Tongue (tissue), 2 donors: ENCODE measurements around the gene GSX1. TPM values are rescaled to one million over a fixed set of nuclear protein-coding genes. Genes with fewer than 3 reads are reported as not detected.
"Not testable (repeated sequence)": the region's sequence is repeated elsewhere in the genome, so short reads cannot be mapped to it uniquely, and the experiment has no call there.

Experiments used
- DNase-seq: peaks from one replicate; pipeline ENCODE4 v3.0.0-alpha.2; 2015
- total RNA-seq: library from RNA; depleted of rRNA; stranded (reverse); fragments of >200 nt; gene quantifications from one replicate; pipeline ENCODE4 v1.2.3, GENCODE V29; 2014

The GSX1 gene
- total RNA-seq = not detected

DNA sequence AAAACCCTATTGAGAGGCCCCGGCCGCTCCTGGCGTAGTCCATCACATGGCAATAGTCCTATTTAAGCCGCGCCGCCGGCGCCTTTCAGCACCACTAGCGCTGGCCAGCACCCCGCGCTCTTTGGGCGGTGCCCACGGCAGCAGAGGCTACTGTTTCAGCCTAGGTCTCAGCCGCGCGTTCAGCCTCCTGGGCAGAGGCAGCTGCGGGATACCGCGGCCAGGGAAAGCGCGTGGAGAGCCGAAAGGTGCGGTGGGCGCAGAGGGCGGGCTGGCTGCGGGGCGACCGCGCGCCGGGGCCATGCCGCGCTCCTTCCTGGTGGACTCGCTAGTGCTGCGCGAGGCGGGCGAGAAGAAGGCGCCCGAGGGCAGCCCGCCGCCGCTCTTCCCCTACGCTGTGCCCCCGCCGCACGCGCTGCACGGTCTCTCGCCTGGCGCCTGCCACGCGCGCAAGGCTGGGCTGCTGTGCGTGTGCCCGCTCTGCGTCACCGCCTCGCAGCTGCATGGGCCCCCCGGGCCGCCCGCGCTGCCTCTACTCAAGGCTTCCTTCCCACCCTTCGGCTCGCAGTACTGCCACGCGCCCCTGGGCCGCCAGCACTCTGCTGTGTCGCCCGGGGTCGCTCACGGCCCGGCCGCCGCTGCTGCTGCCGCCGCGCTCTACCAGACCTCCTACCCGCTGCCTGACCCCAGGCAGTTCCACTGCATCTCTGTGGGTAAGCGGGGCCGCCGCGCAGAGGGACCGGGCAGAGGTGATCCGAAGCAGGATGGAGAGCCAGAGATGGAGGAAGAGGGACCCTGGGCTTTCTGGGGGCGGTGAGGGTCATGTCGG, at the start of gene GSX1:
GSX1 (plus strand) TSS at position 91 of the 826 bp plus-strand sequence; CDS start at position 299, 208 bp downstream.
- DNase-seq = peak; percentile 88

DNA sequence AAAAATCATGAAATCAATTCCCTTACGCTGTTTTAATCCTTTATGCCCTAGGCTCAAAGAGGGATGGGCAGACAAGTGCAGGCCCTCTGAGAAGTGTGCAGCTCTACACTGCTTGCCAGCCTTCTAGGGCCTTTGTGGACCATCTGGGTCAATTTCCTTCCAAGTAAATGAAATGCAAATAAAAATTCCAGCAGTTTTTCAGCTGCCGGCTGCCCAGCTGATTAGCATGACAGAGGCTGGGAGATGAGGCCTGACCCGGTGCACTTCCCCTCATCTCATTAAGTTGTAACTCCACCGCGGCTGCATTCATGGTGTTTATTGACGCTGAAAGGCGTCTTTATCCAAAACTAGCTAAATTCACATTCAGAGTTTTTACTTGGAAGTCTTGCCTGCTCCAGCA, 47.5 kb upstream of the GSX1 start:
- peak; percentile 16 for DNase-seq

GRCh38 chr13:27745301-27745700, 47.0 kb upstream of the GSX1 start:
- DNase-seq = no peak

DNA sequence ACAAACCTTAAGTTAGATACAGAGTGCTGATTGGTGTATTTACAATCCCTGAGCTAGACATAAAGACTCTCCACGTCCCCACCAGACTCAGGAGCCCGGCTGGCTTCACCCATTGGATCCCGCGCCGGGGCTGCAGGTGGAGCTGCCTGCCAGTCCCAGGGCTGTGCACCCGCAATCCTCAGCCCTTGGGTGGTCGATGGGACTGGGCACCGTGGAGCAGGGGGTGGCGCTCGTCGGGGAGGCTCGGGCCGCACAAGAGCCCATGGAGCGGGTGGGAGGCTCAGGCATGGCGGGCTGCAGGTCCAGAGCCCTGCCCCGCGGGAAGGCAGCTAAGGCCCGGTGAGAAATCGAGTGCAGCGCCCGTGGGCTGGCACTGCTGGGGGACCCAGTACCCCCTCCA, 44.1 kb upstream of the GSX1 start:
- not testable (repeated sequence) for DNase-seq

DNA sequence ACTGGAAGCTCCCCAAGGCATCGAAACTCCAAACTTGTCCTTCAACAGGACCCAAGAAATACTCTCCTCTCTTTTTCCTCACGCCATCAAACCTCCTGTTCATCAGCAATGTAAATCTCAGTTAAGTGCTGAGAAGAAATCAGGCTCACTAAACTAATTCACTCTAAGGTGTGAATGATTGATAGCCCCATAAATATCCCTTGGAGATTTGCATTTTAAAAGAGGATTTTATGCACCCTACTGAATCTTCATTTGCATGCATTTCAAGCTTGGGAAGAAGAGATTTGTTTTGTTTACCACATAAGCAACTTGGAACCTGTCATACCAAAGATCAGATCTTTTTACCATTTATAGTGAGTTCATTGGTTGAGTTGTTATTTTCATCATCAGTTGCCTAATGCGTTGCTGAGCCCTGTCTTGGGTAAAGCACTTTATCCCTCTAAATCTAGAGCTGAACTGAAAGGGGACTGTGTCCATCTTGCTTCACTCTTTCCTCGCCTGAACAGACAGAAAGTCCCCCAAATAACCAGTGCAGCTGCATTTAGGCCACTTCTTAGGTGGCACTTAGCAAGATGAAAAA, 40.2 kb upstream of the GSX1 start:
- no peak for DNase-seq

GRCh38 chr13:27765650-27766049, 26.6 kb upstream of the GSX1 start:
- DNase-seq = no peak

DNA sequence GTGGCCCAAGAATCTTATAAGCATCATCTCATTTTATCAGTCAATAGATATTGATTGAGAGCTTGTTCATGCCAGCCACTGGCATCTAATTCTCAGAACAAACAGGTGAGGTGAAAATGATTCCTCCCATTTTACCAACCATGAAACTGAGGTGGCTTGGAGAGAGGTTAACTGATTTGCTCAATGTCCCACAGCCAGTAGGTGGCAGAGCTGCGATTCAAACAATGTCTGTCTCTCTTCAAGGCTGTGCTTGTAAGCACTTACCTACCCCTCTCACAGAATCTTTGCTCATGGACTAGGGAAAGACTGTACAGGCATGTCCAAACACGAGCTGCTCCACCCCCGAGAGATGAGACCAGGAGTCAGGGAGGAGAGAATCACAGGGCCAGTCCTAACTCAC, 21.5 kb upstream of the GSX1 start:
- no peak for DNase-seq

DNA sequence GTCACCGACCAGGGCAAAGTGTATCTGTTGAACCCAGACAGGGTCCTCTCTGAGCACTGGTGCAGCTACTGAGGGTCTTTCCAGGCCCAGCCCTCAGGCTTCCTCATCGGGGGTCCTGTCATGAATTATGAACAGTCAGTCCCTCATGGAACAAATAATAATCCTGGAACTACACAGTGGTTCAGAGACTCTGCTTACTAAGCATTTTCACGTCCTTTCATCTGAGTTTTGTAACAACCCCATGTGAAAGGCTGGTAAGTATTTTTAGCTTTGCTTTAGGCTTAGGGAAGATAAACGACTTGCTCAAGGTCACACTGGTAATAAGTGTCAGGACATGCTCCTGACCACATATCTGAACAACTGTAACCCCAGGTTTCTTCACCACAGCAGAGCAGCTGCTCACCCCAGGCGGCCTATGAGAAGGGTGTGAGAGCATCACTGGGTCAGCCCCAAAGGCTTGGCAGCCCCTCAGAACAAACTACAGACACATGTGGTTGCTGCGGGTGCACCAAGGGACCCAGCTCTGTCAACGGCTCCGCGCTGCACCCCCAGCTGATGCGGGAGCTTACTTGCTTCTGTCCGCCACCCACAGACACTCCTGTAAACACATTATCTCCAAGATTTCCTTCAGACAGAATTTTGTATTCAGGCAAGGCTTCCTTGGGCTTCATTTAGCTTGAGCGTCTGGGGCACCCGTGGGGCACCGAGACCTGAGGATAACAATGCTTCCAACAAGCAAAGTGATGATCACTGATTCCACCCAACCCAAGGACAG, 19.4 kb upstream of the GSX1 start:
- DNase-seq = no peak

DNA sequence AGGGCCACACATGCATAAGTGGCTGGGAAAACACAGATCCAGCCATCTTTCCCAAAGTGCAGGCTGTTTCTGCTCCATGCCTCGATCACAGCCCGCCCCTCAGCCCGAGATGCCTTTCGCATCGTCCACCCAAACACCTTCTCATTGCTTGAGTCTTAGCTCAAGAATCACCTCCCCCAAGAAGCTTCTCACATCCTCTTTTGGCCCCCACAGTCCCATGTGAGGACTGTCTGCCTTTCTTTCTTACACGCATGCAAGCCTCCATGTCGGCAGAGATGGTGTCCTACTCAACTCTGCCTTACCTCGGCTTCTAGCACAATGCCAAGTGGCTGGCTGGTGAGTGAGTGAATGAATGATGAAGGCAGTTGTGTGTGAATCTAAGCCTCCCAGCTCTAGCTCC, 18.1 kb upstream of the GSX1 start:
- no peak for DNase-seq

DNA sequence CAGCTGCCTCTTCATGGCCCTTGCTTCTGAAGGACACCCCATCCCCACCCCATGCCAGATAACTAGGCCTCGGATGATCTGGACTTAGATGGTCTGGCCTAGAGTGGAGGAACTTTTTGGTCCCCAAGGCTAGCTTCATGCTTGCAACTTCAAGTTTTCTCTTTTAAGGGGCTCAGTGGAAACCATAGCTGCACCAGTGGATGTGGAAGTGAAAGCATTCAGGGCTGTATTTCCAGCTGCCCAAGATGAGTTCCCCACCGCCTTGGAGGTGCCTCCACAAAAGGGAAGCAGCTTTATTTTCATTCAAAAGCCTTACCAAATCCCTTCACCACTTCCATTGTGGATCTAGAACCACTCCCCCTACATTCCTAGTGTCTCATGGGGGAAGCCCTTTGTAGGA, 17.6 kb upstream of the GSX1 start:
- DNase-seq = no peak

- no peak for DNase-seq
Measured at GRCh38 chr13:27775943-27776342, 16.3 kb upstream of the GSX1 start.

GRCh38 chr13:27782151-27782550, 10.1 kb upstream of the GSX1 start:
- no peak for DNase-seq

DNA sequence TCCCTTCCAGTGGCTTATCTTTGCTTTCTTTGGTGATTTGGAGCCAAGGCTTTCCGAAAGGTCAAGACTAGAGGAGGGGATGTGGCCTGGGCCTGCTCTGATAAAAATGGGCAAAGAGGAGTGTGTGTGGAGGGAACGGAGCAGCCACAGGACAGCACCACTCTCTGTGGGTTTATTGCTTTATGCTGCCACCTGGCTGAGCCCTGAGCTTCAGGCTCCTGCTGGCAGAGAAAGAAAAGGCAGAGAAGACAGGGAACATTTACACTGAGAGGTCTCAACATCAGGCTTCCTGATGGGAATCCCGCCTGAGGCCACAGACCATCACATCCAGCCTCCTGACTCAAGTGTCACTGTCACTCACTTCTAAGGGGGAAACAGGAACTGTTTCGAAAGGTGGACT, 9.2 kb upstream of the GSX1 start:
- peak; percentile 22 for DNase-seq

- DNase-seq = no peak
Measured at GRCh38 chr13:27788271-27788670, 4.0 kb upstream of the GSX1 start.

GRCh38 chr13:27789153-27789494, 3.2 kb upstream of the GSX1 start:
- DNase-seq = no peak

DNA sequence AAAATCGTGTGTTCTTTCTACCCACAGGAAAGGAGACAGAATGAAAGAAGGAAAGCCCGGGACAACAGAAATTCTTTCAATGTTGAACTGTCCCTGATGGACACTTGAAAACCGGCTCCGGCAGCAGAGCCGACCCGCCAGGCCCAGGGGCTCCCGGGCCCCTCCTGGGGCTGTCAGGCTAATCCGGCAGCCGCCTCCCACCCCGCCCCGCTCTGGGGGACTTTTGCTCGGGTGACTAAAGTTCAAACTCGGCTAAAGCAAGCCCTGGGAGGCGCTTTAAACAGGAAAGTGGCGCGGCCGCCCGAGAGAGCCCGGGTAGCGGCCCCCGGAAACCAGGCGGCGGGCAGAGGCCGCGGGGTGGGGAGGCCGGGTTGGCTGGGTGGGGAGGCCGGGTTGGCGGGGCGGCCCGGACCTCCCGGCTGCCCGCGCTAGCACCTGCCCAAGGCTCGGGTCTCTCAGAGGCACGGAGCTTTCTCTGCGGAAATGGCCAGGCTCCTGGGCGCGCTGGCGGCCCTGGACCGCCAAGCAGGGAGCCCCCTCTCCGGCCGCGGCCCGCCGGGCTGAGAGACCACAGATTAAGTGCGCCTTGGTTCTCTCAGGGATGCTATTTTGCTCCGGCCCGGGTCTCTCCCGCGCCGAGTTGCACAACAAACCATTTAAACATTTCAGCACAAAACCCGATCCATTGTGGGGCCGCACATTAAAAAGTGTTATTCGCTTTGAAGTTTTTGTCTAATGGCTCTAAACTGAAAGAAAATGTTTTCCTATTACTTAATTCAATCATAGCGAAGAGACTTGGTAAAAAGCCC, 2.6 kb upstream of the GSX1 start:
- DNase-seq = no peak

DNA sequence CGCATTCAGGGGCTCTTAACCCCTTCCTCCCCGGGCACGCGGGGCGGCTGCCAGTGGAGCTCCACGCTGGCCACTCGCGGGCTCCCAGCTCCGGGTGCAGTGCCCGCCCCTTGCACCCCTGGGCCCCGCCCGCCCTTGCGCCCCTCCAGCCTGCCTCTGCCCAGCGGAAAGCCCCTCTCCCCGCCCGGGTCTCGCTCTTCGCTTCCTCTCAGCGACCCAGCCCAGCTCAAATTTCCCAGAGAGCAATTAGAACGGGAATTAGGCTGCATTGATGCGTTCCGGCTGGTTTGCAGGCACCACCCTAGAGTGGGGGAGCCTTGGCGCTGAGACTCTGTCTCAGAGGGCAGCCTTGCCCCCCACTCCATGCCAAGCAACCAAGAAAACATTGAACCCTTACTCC, 1.8 kb upstream of the GSX1 start:
- DNase-seq = no peak

DNA sequence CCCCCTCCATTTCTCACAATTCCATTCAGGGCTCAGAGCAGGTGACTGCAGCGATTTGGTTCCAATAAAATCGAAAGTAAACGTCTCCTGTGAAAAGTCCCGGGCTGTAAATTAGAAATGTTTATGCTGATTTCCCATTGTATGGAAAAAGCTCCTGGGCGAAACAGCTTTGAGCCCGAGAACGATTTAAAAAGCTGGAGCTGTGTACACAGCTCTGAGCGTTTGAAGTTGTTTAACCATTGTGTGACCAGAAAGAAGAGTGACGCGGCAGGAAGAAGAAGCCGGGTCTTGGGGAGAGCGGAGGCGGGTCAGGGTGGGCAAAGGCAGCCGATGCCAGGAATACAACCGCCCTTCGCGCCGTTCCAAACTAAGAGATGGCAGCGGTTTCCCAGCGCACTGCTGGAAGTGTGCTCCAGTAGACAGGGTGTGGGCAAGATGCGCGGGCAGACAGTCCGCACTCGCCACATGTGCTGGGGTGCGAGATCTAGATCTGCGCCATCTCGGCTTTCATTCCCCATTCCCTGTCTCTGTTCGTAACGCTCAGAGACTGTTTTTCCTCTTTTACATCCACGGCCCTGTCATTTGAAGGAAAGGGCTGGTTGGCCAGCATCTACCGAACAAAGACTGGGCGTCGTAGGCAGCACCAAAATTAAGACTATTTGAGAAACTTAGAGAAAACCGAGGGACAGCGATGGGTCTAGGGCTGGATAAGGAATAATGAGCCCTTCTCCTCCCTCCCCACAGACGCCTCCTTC, 960 bp upstream of the GSX1 start:
- DNase-seq = no peak

GRCh38 chr13:27791901-27792392, 336 bp upstream of the GSX1 start:
- DNase-seq = no peak

DNA sequence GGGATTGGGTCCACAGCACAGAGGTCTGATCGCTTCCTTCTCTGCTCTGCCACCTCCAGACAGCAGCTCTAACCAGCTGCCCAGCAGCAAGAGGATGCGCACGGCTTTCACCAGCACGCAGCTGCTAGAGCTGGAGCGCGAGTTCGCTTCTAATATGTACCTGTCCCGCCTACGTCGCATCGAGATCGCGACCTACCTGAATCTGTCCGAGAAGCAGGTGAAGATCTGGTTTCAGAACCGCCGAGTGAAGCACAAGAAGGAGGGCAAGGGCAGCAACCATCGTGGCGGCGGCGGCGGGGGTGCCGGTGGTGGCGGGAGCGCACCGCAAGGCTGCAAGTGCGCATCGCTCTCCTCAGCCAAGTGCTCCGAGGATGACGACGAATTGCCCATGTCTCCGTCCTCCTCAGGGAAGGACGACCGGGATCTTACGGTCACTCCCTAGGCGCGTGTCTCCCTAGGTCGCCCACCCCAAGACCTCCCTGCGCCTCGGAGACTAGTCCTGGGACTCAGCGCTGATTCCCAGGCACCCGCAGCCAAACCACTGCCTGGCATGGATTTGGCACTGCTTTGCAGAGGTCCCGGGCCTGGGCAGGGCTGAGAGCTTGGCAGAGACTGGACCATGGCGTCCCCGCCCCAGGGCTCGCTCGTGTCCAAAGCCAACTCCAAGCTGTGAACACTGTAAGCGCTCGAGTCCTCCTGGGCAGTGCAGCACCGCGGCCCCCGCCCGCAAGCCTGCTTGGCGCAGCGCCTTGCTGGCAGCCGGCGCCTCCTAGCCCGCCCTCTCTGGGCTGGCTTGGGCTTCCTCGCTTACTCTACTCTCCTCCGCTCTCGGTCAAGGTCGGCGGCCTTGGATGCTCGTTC, 1.5 kb downstream of the GSX1 start:
- no peak for DNase-seq

DNA sequence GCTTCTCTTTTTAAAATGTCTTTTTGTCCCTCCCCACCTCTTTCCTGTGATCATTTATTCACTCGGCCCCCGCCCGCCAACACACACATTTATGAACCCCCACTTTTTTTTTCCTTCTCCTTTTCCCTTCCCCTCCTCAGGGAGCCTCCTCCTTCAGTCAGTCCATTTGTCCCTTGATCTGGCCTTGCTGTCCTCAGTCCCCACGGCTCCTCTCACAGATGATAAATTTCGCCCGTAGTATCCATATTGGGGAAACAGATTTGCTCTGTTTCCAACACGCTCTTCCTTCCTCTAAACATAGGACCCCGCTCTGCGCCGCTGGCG, 2.0 kb downstream of the GSX1 start:
- DNase-seq = no peak
